GM12878 (cell line): ENCODE data around the gene OR5AC2. TPM values are rescaled to one million over a fixed set of nuclear protein-coding genes. Genes with fewer than 3 reads are reported as not detected.

Source experiments
- ATAC-seq: fragments of 200-7000 bp; cut with Tn5 transposase; 3 replicates; pipeline ENCODE4 v1.9.1; 2020; ENCODE audit warnings: mild to moderate bottlenecking, moderate library complexity
- BruUV-seq: library from RNA; stranded (reverse); fragments of 400-500 nt; replicated peaks from 2 replicates; lab custom pipeline; 2021; lab: Mats Ljungman, UMichigan
- CTCF ChIA-PET: fragments of 300-600 bp; sonication (Branson Sonifier 250); formaldehyde crosslinking; extraction: SDS; loops from one replicate; lab custom pipeline; 2021; ENCODE audit warnings: inconsistent platforms; lab: Yijun Ruan, JAX
- POLR2A ChIA-PET: fragments of 350-600 bp; formaldehyde crosslinking; extraction: SDS; loops from one replicate; lab custom pipeline; 2021; ENCODE audit warnings: inconsistent platforms; lab: Charles Lee
- RAD21 ChIA-PET: fragments of 300-600 bp; sonication (Branson Sonifier 250); formaldehyde crosslinking; loops from one replicate; lab custom pipeline; 2023; ENCODE audit warnings: antibody characterized with exemption; ENCODE audit not compliant: unreplicated experiment; lab: Charles Lee
- SMC1A ChIA-PET: fragments of 300-600 bp; sonication (Branson Sonifier 250); formaldehyde crosslinking; loops from one replicate; lab custom pipeline; 2023; ENCODE audit not compliant: unreplicated experiment, uncharacterized antibody; lab: Charles Lee
- DNase-seq: peaks from one replicate; pipeline ENCODE4 v3.0.0-alpha.2; 2011; ENCODE audit warnings: low read depth, low spot score
- FAIRE-seq: peaks from 3 replicates; lab custom pipeline; 2011; peaks lifted over from hg19 to GRCh38; lab: Jason Lieb, UNC
- H2AFZ ChIP-seq: 2 replicates; pipeline ENCODE4 v1.6.0; 2011; ENCODE audit warnings: low read depth, low read length, control low read depth; ENCODE audit not compliant: control insufficient read depth
- H3K27ac ChIP-seq: 2 replicates; pipeline ENCODE4 v1.5.1; 2011; ENCODE audit warnings: control low read depth; ENCODE audit not compliant: control insufficient read depth, insufficient read depth
- H3K27me3 ChIP-seq, 2 experiments: replicated peaks in 1 of 2; 2 replicates each; pipeline versions ENCODE4 v1.6.0 to v1.6.1; 2011; ENCODE audit warnings: low read length in 1 of 2; ENCODE audit not compliant: control insufficient read depth in 2 of 2, insufficient read depth in 2 of 2
- H3K36me3 ChIP-seq, 2 experiments: 2 replicates each; pipeline ENCODE4 v1.5.1; 2011; ENCODE audit warnings: low read length in 1 of 2; ENCODE audit not compliant: control insufficient read depth in 2 of 2, insufficient read depth in 2 of 2
- H3K4me1 ChIP-seq: 2 replicates; pipeline ENCODE4 v1.6.1; 2011; ENCODE audit warnings: mild to moderate bottlenecking, low read length, moderate library complexity, mixed read lengths; ENCODE audit not compliant: control insufficient read depth, insufficient read depth
- H3K4me2 ChIP-seq: 2 replicates; pipeline ENCODE4 v1.6.0; 2011; ENCODE audit warnings: control low read depth; ENCODE audit not compliant: control insufficient read depth, insufficient read depth
- H3K4me3 ChIP-seq: fragments of 200-600 bp; sonication (generic); 2 replicates; pipeline ENCODE4 v1.5.1; 2016
- H3K79me2 ChIP-seq: 2 replicates; pipeline ENCODE4 v1.6.0; 2011; ENCODE audit warnings: low read length; ENCODE audit not compliant: control insufficient read depth, insufficient read depth
- H3K9ac ChIP-seq: 2 replicates; pipeline ENCODE4 v1.8.0; 2011; ENCODE audit warnings: low read length, control low read depth, mixed read lengths; ENCODE audit not compliant: control insufficient read depth, insufficient read depth
- H3K9me3 ChIP-seq: replicated peaks from 3 replicates; pipeline ENCODE4 v1.5.1; 2011; ENCODE audit warnings: mild to moderate bottlenecking, low read length; ENCODE audit not compliant: control insufficient read depth, insufficient read depth
- H4K20me1 ChIP-seq: 2 replicates; pipeline ENCODE4 v1.6.0; 2011; ENCODE audit not compliant: control insufficient read depth, insufficient read depth
- CTCF ChIP-seq, 3 experiments: IDR thresholded peaks in 2 of 3; conservative IDR thresholded peaks in 1 of 3; 2 replicates each; pipeline ENCODE4 v1.5.1; 2011; ENCODE audit warnings: low read depth in 3 of 3, low read length in 3 of 3, mild to moderate bottlenecking in 3 of 3, control low read depth in 2 of 3, moderate library complexity in 2 of 3, inconsistent platforms in 1 of 3, mixed read lengths in 1 of 3; ENCODE audit not compliant: control insufficient read depth in 2 of 3, insufficient read depth in 1 of 3; ENCODE audit errors: extremely low read depth in 1 of 3
- CUX1 ChIP-seq: IDR thresholded peaks from 2 replicates; pipeline ENCODE4 v1.6.1; 2012; ENCODE audit warnings: improper control_type of control experiment, low read depth, low read length; ENCODE audit not compliant: insufficient replicate concordance
- HCFC1 ChIP-seq: fragments of 150-350 bp; IDR thresholded peaks from 2 replicates; pipeline ENCODE4 v1.6.1; 2014; ENCODE audit warnings: low read length
- MLLT1 ChIP-seq: fragments of 450-650 bp; IDR thresholded peaks from 2 replicates; pipeline ENCODE4 v1.6.1; 2016; ENCODE audit warnings: mild to moderate bottlenecking
- PAX5 ChIP-seq: IDR thresholded peaks from 2 replicates; pipeline ENCODE4 v1.6.1; 2011; ENCODE audit warnings: low read depth, low read length, borderline replicate concordance
- POLR2A ChIP-seq: IDR thresholded peaks from 2 replicates; pipeline ENCODE4 v1.6.1; 2011; ENCODE audit warnings: low read depth, mild to moderate bottlenecking, low read length
- RUNX3 ChIP-seq: IDR thresholded peaks from 2 replicates; pipeline ENCODE4 v1.6.1; 2012; ENCODE audit warnings: low read length, inconsistent platforms
- SREBF2 ChIP-seq: IDR thresholded peaks from 2 replicates; pipeline ENCODE4 v1.6.1; 2012; ENCODE audit warnings: mild to moderate bottlenecking, low read length
- SRF ChIP-seq, 2 experiments: IDR thresholded peaks; 2 replicates each; pipeline ENCODE4 v1.6.1; 2011; ENCODE audit warnings: low read depth in 2 of 2, low read length in 2 of 2, mild to moderate bottlenecking in 1 of 2, moderate library complexity in 1 of 2
- ZBTB40 ChIP-seq: fragments of 450-650 bp; IDR thresholded peaks from 2 replicates; pipeline ENCODE4 v1.6.1; 2016; ENCODE audit warnings: mild to moderate bottlenecking, moderate library complexity, borderline replicate concordance
- ZNF217 ChIP-seq: fragments of 450-650 bp; IDR thresholded peaks from 2 replicates; pipeline ENCODE4 v1.6.1; 2017; ENCODE audit warnings: antibody characterized with exemption, mild to moderate bottlenecking
- WGBS: methylation state at CpG from one replicate; pipeline ENCODE4 v1.1.6; 2016; ENCODE audit warnings: low lambda C conversion rate; ENCODE audit not compliant: insufficient replicate concordance, insufficient coverage; ENCODE audit errors: missing lambda C conversion rate; 5-methylcytosine and 5-hydroxymethylcytosine counted together
- in situ Hi-C: fragments of 300-500 bp; cut with MboI; formaldehyde crosslinking; loops from 9 replicates; pipeline ENCODE4 v1.14.3; 2018; ENCODE audit warnings: mixed read lengths
- intact Hi-C: fragments of 100-400 bp; cut with micrococcal nuclease; formaldehyde crosslinking; loops from one replicate; pipeline ENCODE4 v1.14.2; 2022; ENCODE audit not compliant: unreplicated experiment
- polyA plus RNA-seq, 11 experiments: library from polyadenylated mRNA; depleted of rRNA in 4 of 11; unstranded in 6 of 11; stranded (reverse) in 5 of 11; fragments of >200 nt; fragmentation: Nextera tagmentation in 4 of 11; fragmentation: Illumina TruSeq in 1 of 11; extraction: Ambion mirVana in 4 of 11; extraction: Trizol in 1 of 11; gene quantifications; 1 replicate in 1 of 11; 2 replicates in 10 of 11; pipeline versions ENCODE4 v1.2.1 to v1.2.3, GENCODE V29; 2011 to 2016; ENCODE audit warnings: inconsistent platforms in 2 of 11, missing spikeins in 2 of 11, low read depth in 1 of 11
- total RNA-seq, 4 experiments: library from RNA; depleted of rRNA in 3 of 4; stranded (reverse); fragments of >200 nt in 3 of 4; fragmentation: Illumina TruSeq in 1 of 4; extraction: Trizol in 1 of 4; gene quantifications; 2 replicates each; pipeline versions ENCODE4 v1.2.1 to v1.2.3, GENCODE V29; 2013 to 2021

The OR5AC2 gene
- total and polyA plus RNA-seq, 10 of the 15 experiments (the other 5 are each of a cell fraction or from before 2014, with no cell fraction given): not detected

- TF ChIP-seq CUX1: no peak
Measured at GRCh38 chr3:98099848-98100247, 12.9 kb downstream of the OR5AC2 start (continued).

GRCh38 chr3:98108162-98108561 is 21.2 kb downstream of the OR5AC2 start:
- Histone ChIP-seq H3K27me3 (no peaks in the 10 kb centered on the region; a peak in 1 of 4 replicates), H3K4me1 (no peaks in the 10 kb centered on the region), H3K9ac (no peak overlapping the region), H3K9me3 (no peaks in the 10 kb centered on the region), H3K4me2 (no peak overlapping the region), H4K20me1 (no peaks in the 10 kb centered on the region), H3K4me3 (no peak overlapping the region), H3K79me2 (no peaks in the 10 kb centered on the region), H3K27ac (no peak overlapping the region), H3K36me3 (no peaks in the 10 kb centered on the region), H2AFZ (no peak overlapping the region)
- whole genome bisulfite sequencing: 4% methylated on average over 1 of the region's 1 CpG
- ChIA-PET RAD21 (no interaction called here), POLR2A (no interaction called here), CTCF (no interaction called here), SMC1A (no interaction called here)
- intact Hi-C loops (no loop called here), in situ Hi-C loops (no loop called here)
- DNase-seq (no peak), ATAC-seq (no peak), FAIRE-seq (no peak)
- no peak for TF ChIP-seq ZNF217
- no peak for TF ChIP-seq CTCF (IDR thresholded peaks at IDR 0.05 in 2 of 3, conservative IDR thresholded peaks at IDR 0.05 in 1 of 3; ENCODE audit: control insufficient read depth in 2 of 3, extremely low read depth in 1 of 3, insufficient read depth in 1 of 3, low read depth in 3 of 3, low read length in 3 of 3)
- TF ChIP-seq MLLT1: no peak
- no peak for TF ChIP-seq RUNX3
- TF ChIP-seq PAX5: no peak
- no peak for TF ChIP-seq SREBF2
- TF ChIP-seq ZBTB40: no peak
- no peak for TF ChIP-seq SRF (IDR thresholded peaks at IDR 0.05; ENCODE audit: low read depth in 2 of 2, low read length in 2 of 2)
- TF ChIP-seq HCFC1: no peak
- no peak for TF ChIP-seq POLR2A
- BruUV-seq: no TSS peak
